HepG2 (cell line): Measurements from ENCODE around the gene SLC23A2. TPM values are rescaled to one million over a fixed set of nuclear protein-coding genes. Genes with fewer than 3 reads are reported as not detected.

ENCODE experiments used
- BRF2 ChIP-seq: sonication (generic); formaldehyde crosslinking; IDR thresholded peaks from 2 replicates; pipeline ENCODE4 v1.8.1; 2022; ENCODE audit warnings: mild to moderate bottlenecking, missing genetic modification reagents
- NFE2L2 ChIP-seq: fragments of 150-350 bp; IDR thresholded peaks from 2 replicates; pipeline ENCODE4 v1.6.1; 2014; ENCODE audit warnings: low read length
- PAX8 ChIP-seq: sonication (generic); formaldehyde crosslinking; IDR thresholded peaks from 2 replicates; pipeline ENCODE4 v1.8.0; 2022; ENCODE audit warnings: mild to moderate bottlenecking, missing genetic modification reagents, borderline replicate concordance
- RBFOX2 ChIP-seq: fragments of 200-400 bp; formaldehyde crosslinking; IDR thresholded peaks from 2 replicates; pipeline ENCODE4 v1.6.1; 2017; ENCODE audit warnings: low read depth, mild to moderate bottlenecking, low read length
- SKI ChIP-seq: fragments of 450-650 bp; IDR thresholded peaks from one replicate; pipeline ENCODE4 v1.6.1; 2018; ENCODE audit warnings: mild to moderate bottlenecking; ENCODE audit not compliant: partially characterized antibody
- SMYD3 ChIP-seq: sonication (generic); formaldehyde crosslinking; IDR thresholded peaks from 2 replicates; pipeline ENCODE4 v1.8.1; 2023; ENCODE audit warnings: mild to moderate bottlenecking, missing genetic modification reagents
- SNAPC2 ChIP-seq: sonication (generic); formaldehyde crosslinking; IDR thresholded peaks from 2 replicates; pipeline ENCODE4 v1.8.1; 2022; ENCODE audit warnings: mild to moderate bottlenecking, missing genetic modification reagents
- ZNF12 ChIP-seq: sonication (generic); formaldehyde crosslinking; IDR thresholded peaks from 2 replicates; pipeline ENCODE4 v1.5.0; 2020; ENCODE audit warnings: missing genetic modification reagents
- ZNF33A ChIP-seq: sonication (generic); formaldehyde crosslinking; IDR thresholded peaks from 2 replicates; pipeline ENCODE4 v1.5.1; 2020; ENCODE audit warnings: missing genetic modification reagents, mild to moderate bottlenecking, moderate library complexity, borderline replicate concordance
- ZNF512B ChIP-seq: sonication (generic); formaldehyde crosslinking; IDR thresholded peaks from 2 replicates; pipeline ENCODE4 v1.5.1; 2020; ENCODE audit warnings: missing genetic modification reagents, mild to moderate bottlenecking, borderline replicate concordance
- ZSCAN22 ChIP-seq: sonication (generic); formaldehyde crosslinking; IDR thresholded peaks from 2 replicates; pipeline ENCODE4 v1.4.0; 2020; ENCODE audit warnings: mild to moderate bottlenecking, missing genetic modification reagents
- polyA plus RNA-seq, 8 experiments: library from polyadenylated mRNA; depleted of rRNA in 3 of 8; stranded (reverse) in 7 of 8; unstranded in 1 of 8; fragments of >200 nt; fragmentation: Illumina TruSeq in 4 of 8; extraction: Trizol in 4 of 8; gene quantifications; 2 replicates each; pipeline versions ENCODE4 v1.2.1 to v1.2.3, GENCODE V29; 2011 to 2016; ENCODE audit warnings: low read depth in 4 of 8, missing spikeins in 1 of 8, mixed read lengths in 1 of 8; ENCODE audit not compliant: insufficient read depth in 1 of 8
- total RNA-seq, 5 experiments: library from RNA; depleted of rRNA; stranded (reverse); fragments of >200 nt; fragmentation: Illumina TruSeq; extraction: Trizol; gene quantifications; 2 replicates each; pipeline ENCODE4 v1.2.3, GENCODE V29; 2016; ENCODE audit warnings: low read depth in 1 of 5
- TF ChIP-seq, protein P1 (sequence below): sonication (generic); formaldehyde crosslinking; IDR thresholded peaks from 2 replicates; pipeline ENCODE4; 2020; ENCODE audit warnings: missing genetic modification reagents, mild to moderate bottlenecking, borderline replicate concordance
- TF ChIP-seq, protein P2 (sequence below): sonication (generic); formaldehyde crosslinking; conservative IDR thresholded peaks from 2 replicates; pipeline ENCODE4 v1.8.1; 2023; ENCODE audit warnings: missing genetic modification reagents
- TF ChIP-seq, protein P3 (sequence below): sonication (generic); formaldehyde crosslinking; IDR thresholded peaks from 2 replicates; pipeline ENCODE4 v1.8.1; 2023; ENCODE audit warnings: mild to moderate bottlenecking, missing genetic modification reagents, borderline replicate concordance
- TF ChIP-seq, protein P4 (sequence below): sonication (generic); formaldehyde crosslinking; IDR thresholded peaks from 2 replicates; pipeline ENCODE4 v1.8.1; 2022; ENCODE audit warnings: low read depth, mild to moderate bottlenecking, missing genetic modification reagents

The SLC23A2 gene
- total and polyA plus RNA-seq, 2 of the 13 experiments (the other 11 are each of a cell fraction or from before 2014, with no cell fraction given) = 42.2 to 51.2 TPM

DNA sequence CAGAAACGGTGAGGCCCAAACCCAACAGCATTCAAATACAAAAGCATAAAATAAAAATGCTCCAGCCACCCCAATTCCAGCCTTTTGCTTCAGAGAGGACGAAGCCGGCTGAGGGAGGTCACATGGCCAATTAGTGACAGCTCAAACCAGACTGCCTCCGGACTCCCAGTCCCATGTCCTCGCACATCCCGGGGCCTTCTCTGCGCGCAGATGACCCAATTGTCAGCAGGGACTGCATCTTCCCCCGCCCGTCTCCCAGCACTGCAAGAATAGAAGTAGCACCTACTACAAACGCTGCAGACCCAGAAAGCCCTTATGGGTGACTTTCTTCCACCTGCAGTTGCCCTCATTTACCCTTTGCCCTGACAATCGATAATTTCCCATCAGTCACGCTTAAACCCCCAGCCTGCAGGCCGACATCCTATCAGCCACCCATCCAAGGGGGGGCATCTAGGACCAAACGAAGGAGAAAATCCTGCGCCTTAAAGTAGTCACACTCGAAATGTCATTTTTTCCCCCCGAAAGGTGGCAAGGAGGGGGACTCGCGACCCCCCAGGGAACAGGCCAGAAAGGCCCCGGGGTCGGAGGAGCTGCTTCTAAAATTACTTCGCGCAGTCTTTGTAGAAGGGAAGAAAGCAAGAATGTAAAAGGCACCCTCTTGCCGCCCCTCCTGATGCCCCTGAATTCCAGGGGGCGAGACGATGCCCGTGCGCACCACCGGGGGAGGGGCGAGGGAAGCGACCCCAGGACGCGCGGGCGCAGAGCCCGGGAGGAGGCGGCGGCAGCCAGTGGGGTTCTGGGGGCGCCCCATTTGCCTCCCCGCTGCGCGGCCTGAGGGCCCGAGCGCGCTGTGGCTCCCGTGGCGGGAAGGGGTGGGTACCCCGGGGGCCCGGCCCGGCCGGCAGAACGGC lies 792 bp downstream of the SLC23A2 start (continued):
- TF ChIP-seq, protein P1, sequence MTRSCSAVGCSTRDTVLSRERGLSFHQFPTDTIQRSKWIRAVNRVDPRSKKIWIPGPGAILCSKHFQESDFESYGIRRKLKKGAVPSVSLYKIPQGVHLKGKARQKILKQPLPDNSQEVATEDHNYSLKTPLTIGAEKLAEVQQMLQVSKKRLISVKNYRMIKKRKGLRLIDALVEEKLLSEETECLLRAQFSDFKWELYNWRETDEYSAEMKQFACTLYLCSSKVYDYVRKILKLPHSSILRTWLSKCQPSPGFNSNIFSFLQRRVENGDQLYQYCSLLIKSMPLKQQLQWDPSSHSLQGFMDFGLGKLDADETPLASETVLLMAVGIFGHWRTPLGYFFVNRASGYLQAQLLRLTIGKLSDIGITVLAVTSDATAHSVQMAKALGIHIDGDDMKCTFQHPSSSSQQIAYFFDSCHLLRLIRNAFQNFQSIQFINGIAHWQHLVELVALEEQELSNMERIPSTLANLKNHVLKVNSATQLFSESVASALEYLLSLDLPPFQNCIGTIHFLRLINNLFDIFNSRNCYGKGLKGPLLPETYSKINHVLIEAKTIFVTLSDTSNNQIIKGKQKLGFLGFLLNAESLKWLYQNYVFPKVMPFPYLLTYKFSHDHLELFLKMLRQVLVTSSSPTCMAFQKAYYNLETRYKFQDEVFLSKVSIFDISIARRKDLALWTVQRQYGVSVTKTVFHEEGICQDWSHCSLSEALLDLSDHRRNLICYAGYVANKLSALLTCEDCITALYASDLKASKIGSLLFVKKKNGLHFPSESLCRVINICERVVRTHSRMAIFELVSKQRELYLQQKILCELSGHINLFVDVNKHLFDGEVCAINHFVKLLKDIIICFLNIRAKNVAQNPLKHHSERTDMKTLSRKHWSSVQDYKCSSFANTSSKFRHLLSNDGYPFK (CRISPR knock-in tag) = peak; percentile 63; the same call in 1 of the 2 replicates
- TF ChIP-seq NFE2L2 = 0 out of 2 replicates have a peak, but pooled peaks have one; percentile 2
- TF ChIP-seq, protein P2, sequence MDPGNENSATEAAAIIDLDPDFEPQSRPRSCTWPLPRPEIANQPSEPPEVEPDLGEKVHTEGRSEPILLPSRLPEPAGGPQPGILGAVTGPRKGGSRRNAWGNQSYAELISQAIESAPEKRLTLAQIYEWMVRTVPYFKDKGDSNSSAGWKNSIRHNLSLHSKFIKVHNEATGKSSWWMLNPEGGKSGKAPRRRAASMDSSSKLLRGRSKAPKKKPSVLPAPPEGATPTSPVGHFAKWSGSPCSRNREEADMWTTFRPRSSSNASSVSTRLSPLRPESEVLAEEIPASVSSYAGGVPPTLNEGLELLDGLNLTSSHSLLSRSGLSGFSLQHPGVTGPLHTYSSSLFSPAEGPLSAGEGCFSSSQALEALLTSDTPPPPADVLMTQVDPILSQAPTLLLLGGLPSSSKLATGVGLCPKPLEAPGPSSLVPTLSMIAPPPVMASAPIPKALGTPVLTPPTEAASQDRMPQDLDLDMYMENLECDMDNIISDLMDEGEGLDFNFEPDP (CRISPR knock-in tag) = no peak
- TF ChIP-seq BRF2 (CRISPR knock-in tag) = no peak; the same call in 1 of the 2 replicates
- peak; percentile 36; the same call in 1 of the 2 replicates for TF ChIP-seq ZSCAN22 (CRISPR knock-in tag)
- TF ChIP-seq, protein P3, sequence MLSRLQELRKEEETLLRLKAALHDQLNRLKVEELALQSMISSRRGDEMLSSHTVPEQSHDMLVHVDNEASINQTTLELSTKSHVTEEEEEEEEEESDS (CRISPR knock-in tag) = peak; percentile 65; the same call in 1 of the 2 replicates
- peak; percentile 33; the same call in 1 of the 2 replicates for TF ChIP-seq PAX8 (CRISPR knock-in tag)
- TF ChIP-seq ZNF12 (CRISPR knock-in tag) = no peak
- TF ChIP-seq ZNF33A (CRISPR knock-in tag) = no peak
- TF ChIP-seq SMYD3 (CRISPR knock-in tag) = 0 out of 2 replicates have a peak, but pooled peaks have one; percentile 24
- peak; percentile 82; the same call in 1 of the 2 replicates for TF ChIP-seq SNAPC2 (CRISPR knock-in tag)
- TF ChIP-seq RBFOX2 = peak; percentile 63; the same call in 1 of the 2 replicates
- TF ChIP-seq ZNF512B = 0 out of 2 replicates have a peak, but pooled peaks have one; percentile 53
- TF ChIP-seq, protein P4, sequence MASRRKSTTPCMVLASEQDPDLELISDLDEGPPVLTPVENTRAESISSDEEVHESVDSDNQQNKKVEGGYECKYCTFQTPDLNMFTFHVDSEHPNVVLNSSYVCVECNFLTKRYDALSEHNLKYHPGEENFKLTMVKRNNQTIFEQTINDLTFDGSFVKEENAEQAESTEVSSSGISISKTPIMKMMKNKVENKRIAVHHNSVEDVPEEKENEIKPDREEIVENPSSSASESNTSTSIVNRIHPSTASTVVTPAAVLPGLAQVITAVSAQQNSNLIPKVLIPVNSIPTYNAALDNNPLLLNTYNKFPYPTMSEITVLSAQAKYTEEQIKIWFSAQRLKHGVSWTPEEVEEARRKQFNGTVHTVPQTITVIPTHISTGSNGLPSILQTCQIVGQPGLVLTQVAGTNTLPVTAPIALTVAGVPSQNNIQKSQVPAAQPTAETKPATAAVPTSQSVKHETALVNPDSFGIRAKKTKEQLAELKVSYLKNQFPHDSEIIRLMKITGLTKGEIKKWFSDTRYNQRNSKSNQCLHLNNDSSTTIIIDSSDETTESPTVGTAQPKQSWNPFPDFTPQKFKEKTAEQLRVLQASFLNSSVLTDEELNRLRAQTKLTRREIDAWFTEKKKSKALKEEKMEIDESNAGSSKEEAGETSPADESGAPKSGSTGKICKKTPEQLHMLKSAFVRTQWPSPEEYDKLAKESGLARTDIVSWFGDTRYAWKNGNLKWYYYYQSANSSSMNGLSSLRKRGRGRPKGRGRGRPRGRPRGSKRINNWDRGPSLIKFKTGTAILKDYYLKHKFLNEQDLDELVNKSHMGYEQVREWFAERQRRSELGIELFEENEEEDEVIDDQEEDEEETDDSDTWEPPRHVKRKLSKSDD (CRISPR knock-in tag) = no peak; the same call in none of the 2 replicates
- no peak for TF ChIP-seq SKI
